SH-SY5Y (cell line): ENCODE data around the gene SETD9.

Experiments
- GATA2 ChIP-seq: IDR thresholded peaks from 2 replicates; pipeline ENCODE4 v1.6.1; 2011; ENCODE audit warnings: mild to moderate bottlenecking, low read depth, low read length
- GATA3 ChIP-seq: IDR thresholded peaks from 2 replicates; pipeline ENCODE4 v1.6.1; 2011; ENCODE audit warnings: low read depth, mild to moderate bottlenecking, low read length, moderate library complexity

DNA sequence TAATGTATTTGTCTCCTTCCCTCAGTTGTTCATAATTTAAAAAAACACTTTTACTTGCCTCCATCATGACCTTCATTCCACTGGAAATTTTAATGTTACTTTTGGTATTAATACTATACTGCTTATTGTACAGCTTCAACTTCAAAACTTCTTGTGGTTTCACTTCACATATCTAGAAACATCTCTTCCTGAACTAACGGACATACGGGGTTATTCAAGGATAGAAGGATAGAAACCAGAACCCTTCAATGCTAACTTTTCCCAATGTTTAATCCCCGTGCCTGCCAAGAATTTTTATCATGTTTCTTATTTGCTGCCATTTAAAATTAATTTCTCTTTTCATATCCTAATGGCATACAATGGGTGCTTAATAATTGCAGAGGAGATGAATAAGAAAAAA is 36.3 kb upstream of the SETD9 start:
- no peak for TF ChIP-seq GATA2
- no peak for TF ChIP-seq GATA3
